Spinal cord (tissue), 10 donors: ENCODE data around the gene SNTA1. TPM values are rescaled to one million over a fixed set of nuclear protein-coding genes. Genes with fewer than 3 reads are reported as not detected.
"Not testable (repeated sequence)": the region's sequence is repeated elsewhere in the genome, so short reads cannot be mapped to it uniquely, and the experiment has no call there.

ENCODE experiments used
- DNase-seq, 6 donors: peaks; one replicate each; pipeline versions ENCODE4 v3.0.0 to v3.0.0-alpha.2; 2013 to 2015; ENCODE audit warnings: low spot score in 6 of 6, low read depth in 4 of 6
- H3K27ac ChIP-seq: one replicate; pipeline ENCODE4 v1.5.1; 2013; ENCODE audit warnings: low read depth, low read length, control low read depth
- H3K27me3 ChIP-seq: one replicate; pipeline ENCODE4 v1.6.1; 2013; ENCODE audit warnings: low read length; ENCODE audit not compliant: control insufficient read depth, insufficient read depth
- H3K36me3 ChIP-seq: one replicate; pipeline ENCODE4 v1.6.1; 2013; ENCODE audit warnings: low read length; ENCODE audit not compliant: control insufficient read depth, insufficient read depth
- H3K4me1 ChIP-seq: one replicate; pipeline ENCODE4 v1.6.1; 2013; ENCODE audit warnings: low read length; ENCODE audit not compliant: control insufficient read depth, insufficient read depth
- H3K4me3 ChIP-seq: one replicate; pipeline ENCODE4 v1.5.1; 2013; ENCODE audit warnings: low read depth, low read length, control low read depth
- H3K9me3 ChIP-seq: one replicate; pipeline ENCODE4 v1.6.1; 2013; ENCODE audit warnings: low read length; ENCODE audit not compliant: control insufficient read depth, insufficient read depth
- WGBS: methylation state at CpG from one replicate; pipeline ENCODE4 v1.1.5; 2013; ENCODE audit warnings: missing lambda C conversion rate; ENCODE audit not compliant: insufficient coverage; 5-methylcytosine and 5-hydroxymethylcytosine counted together
- polyA plus RNA-seq, 2 donors: library from polyadenylated mRNA; unstranded; fragments of 120-200 nt; gene quantifications; one replicate each; pipeline ENCODE4 v1.2.1, GENCODE V29; 2013; ENCODE audit not compliant: insufficient read length in 2 of 2
- total RNA-seq, 2 donors: library from RNA; depleted of rRNA in 1 of 2; stranded (reverse); fragments of 120-200 nt in 1 of 2; fragments of >200 nt in 1 of 2; gene quantifications; one replicate each; pipeline versions ENCODE4 v1.2.3 to v1.2.4, GENCODE V29; 2013 to 2014
- donor health status: healthy.

The SNTA1 gene
- total and polyA plus RNA-seq, 4 donors = 20.8 to 87.9 (median 28.6) TPM

DNA sequence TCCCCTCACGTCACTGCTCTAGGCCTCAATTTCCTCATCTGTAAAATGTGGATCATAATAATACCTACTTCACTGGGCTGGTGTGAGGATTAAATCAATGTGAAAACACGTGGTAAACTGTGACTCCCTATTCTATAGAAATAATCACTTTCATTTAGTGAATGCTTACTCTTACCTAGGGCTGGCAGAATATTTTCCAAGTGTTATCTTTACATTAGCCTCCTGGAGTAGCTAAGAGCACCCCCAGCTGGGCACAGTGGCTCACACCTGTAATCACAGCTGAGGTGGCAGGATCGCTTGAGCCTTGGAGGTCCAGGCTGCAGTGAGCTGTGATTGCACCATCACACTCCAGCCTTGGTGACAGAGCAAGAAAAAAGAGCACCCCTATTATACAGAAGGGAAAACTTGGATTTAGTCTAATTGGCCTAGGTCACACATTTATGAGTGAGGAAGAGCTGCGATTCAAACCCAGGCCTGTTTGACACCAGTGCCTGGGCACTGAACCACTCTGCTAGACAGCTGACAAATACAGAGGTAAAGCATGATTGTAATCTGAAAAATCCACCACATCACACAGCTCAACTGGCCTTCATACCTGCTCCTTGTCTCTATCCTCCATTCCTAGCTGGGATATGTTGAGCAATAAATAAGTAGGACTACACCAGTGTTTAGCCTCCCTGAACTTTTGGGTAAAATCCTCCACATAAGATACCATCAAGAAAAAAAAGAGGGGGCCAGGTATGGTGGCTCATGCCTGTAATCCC lies 1.4 kb upstream of the SNTA1 start:
- H3K27ac ChIP-seq = peak overlapping the region; percentile 61
- H3K27me3 ChIP-seq = no peaks in the 10 kb centered on the region
- peaks cover 30% of the 10 kb centered on the region for H3K4me1 ChIP-seq
- no peaks in the 10 kb centered on the region for H3K36me3 ChIP-seq
- DNase-seq = no peak
- H3K4me3 ChIP-seq = peak overlapping the region; percentile 77
- H3K9me3 ChIP-seq = no peaks in the 10 kb centered on the region
- no CpG with 5 or more reads among the region's 4 CpGs for WGBS

DNA sequence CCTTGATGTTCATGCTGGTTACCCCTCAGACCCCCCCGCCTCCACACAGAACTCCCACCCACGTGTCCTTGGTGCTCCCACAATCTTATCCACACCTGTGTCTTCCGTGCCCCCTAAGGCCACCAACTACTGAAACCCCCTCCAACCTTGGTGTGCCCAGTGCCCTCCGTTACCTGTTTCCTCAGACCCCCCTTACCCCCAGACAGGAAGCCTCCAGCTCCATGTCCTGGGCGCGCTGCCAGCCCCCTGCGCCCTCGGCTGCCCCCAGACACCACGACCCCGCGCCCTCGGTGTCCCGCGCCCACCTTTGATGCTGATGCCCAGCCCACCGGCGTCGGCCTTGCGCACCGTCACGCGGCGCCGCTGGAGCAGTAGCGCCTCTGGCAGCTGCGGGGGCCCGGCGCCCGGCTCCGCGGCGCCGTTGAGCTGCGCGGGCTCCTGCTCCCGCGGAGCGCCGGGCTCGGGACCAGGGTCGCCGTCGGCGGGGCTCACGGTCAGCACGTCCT lies 504 bp downstream of the SNTA1 start:
- Histone ChIP-seq H3K36me3 (peaks cover 6% of the 10 kb centered on the region), H3K27me3 (no peaks in the 10 kb centered on the region), H3K27ac (no peak overlapping the region), H3K9me3 (no peaks in the 10 kb centered on the region), H3K4me1 (peaks cover 37% of the 10 kb centered on the region), H3K4me3 (peak overlapping the region; percentile 38)
- peak in 2 of 6 donors; percentile 49 to 53 for DNase-seq
- WGBS = 3% methylated on average over 45 of the region's 45 CpGs

DNA sequence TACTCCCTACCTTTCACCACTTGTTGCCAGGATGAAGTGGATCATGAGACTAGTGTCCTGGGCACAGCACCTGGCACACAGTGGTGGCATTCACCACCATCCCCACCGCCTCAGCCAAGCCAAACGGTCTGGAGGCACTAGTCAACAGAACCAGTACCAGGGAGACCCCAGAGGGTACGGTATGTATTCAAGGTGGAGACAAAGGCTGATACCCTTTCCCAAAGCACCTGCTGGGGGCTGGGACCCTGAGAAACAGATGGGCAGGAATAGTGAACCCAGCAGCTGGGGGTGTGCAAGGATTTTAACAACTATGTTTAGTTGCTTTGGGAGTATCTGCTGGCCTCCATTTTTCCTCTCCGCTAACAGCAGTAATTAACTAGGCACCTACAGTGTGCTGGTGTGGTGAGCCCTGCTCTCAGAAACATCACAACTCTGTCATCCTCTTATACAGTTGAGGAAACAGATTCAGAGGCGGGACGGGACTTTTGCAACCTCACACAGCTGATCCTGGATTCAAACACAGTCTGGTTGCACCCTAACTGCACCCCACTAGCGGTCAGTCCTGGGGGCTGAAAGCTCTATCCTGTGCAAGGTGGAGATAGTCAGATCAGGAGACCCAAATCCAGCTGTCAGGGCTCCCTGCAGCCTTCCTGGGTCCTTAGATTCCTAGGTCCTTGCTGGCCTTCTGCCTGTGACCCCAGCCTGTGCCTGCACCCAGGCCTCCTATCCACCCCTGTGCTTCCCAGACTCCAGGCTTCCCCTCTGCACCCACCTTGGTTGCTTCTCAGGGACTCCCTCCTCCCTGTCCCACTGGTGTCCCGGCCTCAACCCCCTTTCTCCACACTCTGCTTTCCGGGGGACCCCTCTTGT lies 1.2 kb downstream of the SNTA1 start:
- Histone ChIP-seq H3K27me3 (no peaks in the 10 kb centered on the region), H3K36me3 (peaks cover 11% of the 10 kb centered on the region), H3K4me1 (peaks cover 44% of the 10 kb centered on the region), H3K9me3 (no peaks in the 10 kb centered on the region), H3K27ac (no peak overlapping the region), H3K4me3 (peak overlapping the region; percentile 38)
- no peak for DNase-seq
- 63% methylated on average over 6 of the region's 9 CpGs for WGBS

DNA sequence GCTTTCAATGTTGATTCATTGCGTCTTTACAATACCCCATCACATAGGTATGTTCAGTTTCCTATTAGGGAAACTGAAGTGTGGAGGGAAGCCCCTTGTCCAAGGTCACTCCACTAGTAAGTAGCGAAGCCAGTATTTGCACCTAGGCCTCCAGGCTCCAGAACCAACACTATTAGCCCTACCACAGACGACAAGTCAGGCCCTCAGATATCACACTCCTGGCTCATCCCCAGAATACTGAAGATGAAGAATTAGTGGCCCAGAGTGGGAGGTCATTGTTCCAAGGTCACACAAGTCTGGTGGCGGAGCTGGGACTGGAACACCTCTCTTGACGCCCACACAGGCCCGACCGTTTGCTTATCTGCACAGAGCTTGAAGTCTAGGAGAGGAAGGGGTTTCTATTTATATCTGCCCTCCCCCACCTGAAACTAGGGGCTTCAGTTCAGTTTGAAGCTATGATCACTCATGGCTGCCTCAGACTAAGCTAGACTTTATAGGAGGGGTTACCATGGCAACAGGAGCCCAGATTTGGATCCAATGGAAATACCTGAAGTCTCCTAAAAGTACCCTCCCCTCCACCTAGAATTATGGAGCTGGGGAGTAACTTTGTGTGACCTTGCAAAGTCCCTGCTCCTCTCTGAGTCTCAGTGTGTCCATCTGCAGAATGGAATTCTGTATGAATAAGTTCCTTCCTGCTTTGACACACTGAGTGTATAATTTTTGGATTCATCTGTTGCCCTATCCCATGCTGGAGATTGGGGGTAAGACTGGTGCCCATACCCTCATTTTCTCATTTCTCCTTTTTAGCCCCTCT lies 2.2 kb downstream of the SNTA1 start:
- WGBS = no CpG with 5 or more reads among the region's 7 CpGs
- no peaks in the 10 kb centered on the region for H3K9me3 ChIP-seq
- no peaks in the 10 kb centered on the region for H3K27me3 ChIP-seq
- peaks cover 11% of the 10 kb centered on the region for H3K36me3 ChIP-seq
- DNase-seq = peak in 2 of 6 donors; percentile 62 to 80
- H3K27ac ChIP-seq = no peak overlapping the region
- H3K4me3 ChIP-seq = no peak overlapping the region
- H3K4me1 ChIP-seq = peaks cover 43% of the 10 kb centered on the region

DNA sequence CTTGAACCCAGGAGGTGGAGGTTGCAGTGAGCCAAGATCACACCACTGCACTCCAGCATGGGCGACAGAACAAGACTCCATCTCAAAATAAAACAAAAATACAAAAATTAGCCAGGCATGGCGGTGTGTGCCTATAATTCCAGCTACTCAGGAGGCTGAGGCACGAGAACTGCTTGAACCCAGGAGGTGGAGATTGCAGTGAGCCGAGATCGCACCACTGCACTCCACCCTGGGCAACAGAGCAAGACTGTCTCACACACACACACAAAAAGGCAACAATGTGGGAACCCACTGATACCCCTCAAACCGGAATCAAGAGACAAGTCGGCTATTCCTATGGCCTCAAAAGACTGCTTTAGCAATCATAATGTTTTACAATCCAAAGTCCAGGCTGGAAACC lies 3.0 kb downstream of the SNTA1 start:
- not testable (repeated sequence) for H3K4me3 ChIP-seq, H3K27ac ChIP-seq, H3K9me3 ChIP-seq, DNase-seq, H3K27me3 ChIP-seq
- peaks cover 14% of the 10 kb centered on the region for H3K36me3 ChIP-seq
- peaks cover 43% of the 10 kb centered on the region for H3K4me1 ChIP-seq
- WGBS = 83% methylated on average over 7 of the region's 7 CpGs

DNA sequence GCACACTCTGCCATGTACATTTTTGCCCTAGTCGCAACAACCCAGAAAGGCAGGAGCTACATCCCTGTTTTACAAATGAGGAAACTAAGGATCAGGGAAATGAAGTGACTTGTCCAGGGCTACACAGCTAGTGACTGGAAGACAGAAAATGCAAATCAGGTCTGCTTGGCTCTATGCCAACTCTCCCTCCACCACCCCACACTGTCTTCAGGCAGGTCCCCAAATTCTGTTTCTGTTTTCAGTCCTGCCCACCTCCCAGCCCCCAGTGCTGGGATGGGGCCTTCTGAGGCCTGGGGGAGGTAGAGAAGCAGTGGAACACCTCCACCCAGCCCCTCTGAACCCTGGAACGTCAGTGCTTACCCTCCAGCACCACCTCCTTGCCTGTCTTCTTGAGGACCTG lies 5.1 kb downstream of the SNTA1 start:
- DNase-seq = peak in 1 of 6 donors; percentile 14
- peaks cover 30% of the 10 kb centered on the region for H3K36me3 ChIP-seq
- H3K4me1 ChIP-seq = peaks cover 31% of the 10 kb centered on the region
- H3K27ac ChIP-seq = peak overlapping the region; percentile 47
- no peaks in the 10 kb centered on the region for H3K27me3 ChIP-seq
- H3K4me3 ChIP-seq = no peak overlapping the region
- no peaks in the 10 kb centered on the region for H3K9me3 ChIP-seq
- WGBS = 70% methylated on average over 1 of the region's 2 CpGs

DNA sequence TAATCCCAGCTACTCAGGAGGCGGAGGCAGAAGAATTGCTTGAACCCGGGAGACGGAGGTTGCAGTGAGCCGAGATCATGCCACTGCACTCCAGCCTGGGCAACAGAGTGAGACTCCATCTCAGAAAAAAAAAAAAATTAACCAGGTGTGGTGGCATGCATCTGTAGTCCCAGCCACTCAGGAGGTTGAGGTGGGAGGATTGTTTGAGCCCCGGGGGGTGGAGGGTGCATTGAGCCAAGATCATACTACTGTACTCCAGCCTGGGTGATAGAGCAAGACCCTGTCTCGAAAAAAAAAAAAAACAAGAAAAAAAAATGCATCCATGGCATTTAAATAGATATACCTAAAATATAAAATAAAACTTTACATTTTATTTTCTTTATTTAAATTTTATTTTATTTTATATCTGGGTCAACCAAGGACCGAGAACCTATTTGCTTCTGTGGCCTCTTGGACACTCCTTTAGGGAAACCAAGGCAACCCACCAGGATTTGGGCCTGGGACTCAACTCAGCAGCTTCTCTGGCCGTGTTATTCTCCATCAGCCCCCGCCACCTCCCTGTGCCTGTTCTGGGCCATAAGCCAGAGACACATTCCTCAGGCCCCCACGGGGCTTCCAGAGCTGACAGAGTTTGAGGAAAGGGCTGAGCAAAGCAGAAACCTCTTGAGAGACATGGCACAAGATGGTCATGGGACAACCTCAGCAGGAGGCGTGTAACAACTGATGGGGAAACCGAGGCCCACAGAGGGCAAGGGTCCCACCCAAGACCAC lies 6.2 kb downstream of the SNTA1 start:
- Histone ChIP-seq H3K36me3 (peaks cover 32% of the 10 kb centered on the region), H3K27ac (peak overlapping the region; percentile 78), H3K9me3 (no peaks in the 10 kb centered on the region), H3K4me1 (peaks cover 26% of the 10 kb centered on the region), H3K27me3 (no peaks in the 10 kb centered on the region), H3K4me3 (no peak overlapping the region)
- peak in 2 of 6 donors; percentile 62 to 87 for DNase-seq
- WGBS = 63% methylated on average over 10 of the region's 12 CpGs

DNA sequence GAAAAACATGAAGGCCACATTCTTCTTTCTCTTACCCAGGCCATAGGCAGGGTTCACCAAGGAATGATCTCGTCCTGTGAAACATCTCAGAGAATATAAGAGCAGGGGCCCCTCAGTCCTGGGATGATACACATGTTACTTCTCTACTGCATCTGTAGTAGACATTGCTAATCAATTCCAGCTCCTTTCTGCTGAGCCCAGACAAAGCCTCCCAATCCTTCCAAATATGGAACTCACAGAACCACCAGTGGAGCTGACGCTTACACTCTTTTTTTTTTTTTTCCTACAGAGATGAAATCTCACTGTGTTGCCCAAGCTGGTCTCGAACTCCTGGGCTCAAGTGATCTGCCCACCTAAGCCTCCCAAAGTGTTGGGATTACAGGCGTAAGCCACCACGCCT lies 9.1 kb downstream of the SNTA1 start:
- Histone ChIP-seq H3K36me3 (peaks cover 32% of the 10 kb centered on the region), H3K27ac (no peak overlapping the region), H3K4me3 (no peak overlapping the region), H3K9me3 (no peaks in the 10 kb centered on the region), H3K4me1 (peaks cover 23% of the 10 kb centered on the region), H3K27me3 (no peaks in the 10 kb centered on the region)
- WGBS = 94% methylated on average over 4 of the region's 5 CpGs
- no peak for DNase-seq
